GM12891 (cell line): ENCODE measurements around the gene GVQW3.

Experiments
- POLR2A ChIP-seq: IDR thresholded peaks from 2 replicates; pipeline ENCODE4 v1.6.1; 2011; ENCODE audit warnings: low read depth, low read length, control low read depth
- POLR2AphosphoS5 ChIP-seq: IDR thresholded peaks from 2 replicates; pipeline ENCODE4 v1.6.1; 2011; ENCODE audit warnings: low read depth, low read length, control low read depth

- TF ChIP-seq POLR2A, result no peak
- TF ChIP-seq POLR2AphosphoS5, result no peak
Observed at GRCh38 chr11:76394411-76394810, 13.3 kb downstream of the GVQW3 start.
